Stimulated activated CD4-positive, alpha-beta T cell treated with anti-CD3 and anti-CD28 coated beads, Interleukin-1b, Interleukin-23, amount 100 ng/mL, for 24 hours (primary cell): Measurements from ENCODE around the gene FGF10.

ENCODE experiments used
- DNase-seq, 4 experiments: peaks; one replicate each; pipeline ENCODE4 v3.0.0-alpha.2; 2020; ENCODE audit warnings: low read depth in 4 of 4, low spot score in 1 of 4

Gene FGF10

DNA sequence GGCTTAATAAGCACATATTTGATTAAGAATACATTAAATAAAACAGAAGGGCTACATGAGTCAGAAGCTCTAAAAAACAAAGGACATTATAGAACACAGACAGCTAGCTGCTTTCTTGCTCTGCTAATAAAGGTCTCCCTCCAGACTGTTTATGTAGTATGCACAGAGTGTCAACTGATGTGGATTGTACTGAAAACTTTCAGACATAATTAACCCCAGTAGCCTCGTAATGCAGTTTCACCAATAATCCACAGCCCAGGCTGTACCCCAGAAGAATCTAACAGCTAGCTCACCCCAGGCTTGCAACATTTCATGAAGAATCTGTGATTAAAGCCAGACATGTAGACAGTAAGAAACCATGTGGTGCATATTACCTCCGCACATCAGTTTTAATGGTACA is 30.8 kb downstream of the FGF10 start:
- no peak for DNase-seq

DNA sequence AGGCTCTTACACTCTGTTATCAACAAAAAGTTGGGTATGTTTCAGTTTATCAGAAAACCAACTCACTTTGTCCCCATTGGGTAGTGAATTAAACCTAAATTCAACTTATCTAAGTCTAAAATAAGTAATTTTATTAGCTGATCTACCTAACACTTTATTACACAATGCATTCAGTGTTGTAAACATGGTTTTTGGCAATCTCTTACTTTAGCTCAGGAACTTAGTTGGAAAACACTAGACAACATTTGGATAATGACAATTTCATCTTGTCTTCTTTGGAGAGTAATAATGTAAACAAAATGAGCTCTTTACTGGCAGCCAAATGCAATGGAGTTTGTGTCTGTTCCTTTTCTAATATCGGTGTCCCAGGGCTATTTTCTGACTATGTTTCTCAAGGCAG is 33.0 kb downstream of the FGF10 start:
- DNase-seq: no peak

DNA sequence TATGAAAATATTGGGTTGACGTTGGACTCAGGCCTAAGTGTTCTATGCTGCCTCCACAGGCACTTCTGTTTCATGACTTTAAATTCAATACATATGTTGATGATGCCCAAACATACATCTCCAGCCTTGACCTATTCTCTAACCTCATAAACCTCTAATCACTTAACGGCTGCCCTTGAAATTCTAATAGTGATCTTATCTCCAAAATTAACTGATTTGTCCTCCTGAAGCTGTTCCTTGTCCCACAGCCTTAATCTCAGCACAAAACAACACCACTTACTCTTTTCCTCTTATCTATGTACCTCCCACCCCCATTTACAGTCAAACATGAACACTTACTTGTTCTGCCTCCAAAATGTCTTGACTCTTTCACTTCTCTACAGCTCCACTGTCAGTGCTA is 43.3 kb downstream of the FGF10 start:
- DNase-seq: no peak

DNA sequence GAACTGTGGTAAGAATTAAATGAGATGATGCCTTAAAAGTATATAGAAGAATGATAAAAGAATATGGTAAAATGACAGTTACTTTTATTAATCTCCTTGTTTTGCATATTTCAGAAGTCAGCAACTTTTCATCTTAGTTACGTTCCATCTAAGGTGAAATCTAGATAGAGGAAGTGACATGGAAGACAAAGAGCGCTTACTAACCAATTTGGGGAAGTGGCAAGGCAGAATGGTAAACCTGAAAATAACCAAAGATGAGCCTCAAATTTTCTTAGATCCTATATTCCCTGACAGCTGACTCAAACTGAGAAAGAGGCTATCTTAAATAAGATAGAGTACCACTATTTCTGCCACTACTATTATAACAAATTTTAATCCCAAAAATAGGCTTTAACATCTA is 52.5 kb downstream of the FGF10 start:
- no peak for DNase-seq

DNA sequence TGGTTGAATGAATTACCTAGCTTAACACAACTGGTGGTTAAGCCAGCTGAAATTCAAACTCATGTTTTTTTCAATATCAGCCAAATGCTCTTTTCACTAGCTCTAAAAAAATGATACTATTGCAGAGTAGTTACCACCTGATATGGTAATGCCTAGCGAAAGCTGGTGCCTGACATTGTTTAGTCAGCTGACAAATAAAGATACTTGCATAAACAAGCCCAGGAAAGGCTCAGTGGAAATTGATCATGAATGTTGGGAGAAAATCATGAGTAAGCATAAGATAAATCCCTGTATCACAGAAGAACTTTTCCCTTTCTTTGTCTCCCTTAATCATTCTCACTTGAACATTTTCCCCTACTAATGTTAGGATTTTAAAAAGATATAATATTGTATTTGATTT is 54.6 kb downstream of the FGF10 start:
- no peak for DNase-seq

DNA sequence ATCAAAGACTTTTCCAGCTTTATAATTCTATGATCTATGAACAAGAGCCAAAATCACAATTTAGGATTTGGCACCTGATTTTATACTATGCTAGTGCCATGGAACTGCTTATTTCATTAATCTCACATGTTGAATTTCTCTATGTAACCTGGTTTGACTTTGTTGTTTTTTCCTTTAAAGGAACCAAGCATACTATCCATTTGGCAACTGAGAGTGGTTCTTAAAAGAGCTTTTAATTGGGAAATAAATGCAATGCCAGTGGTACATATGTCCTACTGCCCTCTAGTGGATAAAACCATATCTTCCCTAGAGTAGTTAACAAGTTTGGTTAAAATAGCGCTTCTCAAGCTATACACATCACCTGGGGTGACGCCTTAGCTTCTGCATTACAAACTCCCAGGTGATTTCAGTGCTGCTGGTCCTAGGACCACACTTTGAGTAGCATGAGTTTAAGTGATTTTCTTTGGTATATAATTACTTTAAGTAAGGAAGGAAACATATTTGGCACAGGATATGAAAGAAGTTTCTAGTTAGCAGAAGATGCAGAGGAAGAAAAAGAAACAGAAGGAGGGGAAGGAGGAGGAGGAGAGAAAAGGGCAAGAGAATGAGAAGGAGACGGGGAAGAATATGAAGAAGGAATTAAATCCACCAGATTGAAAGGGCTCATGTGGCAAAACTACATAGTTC is 56.8 kb downstream of the FGF10 start:
- no peak for DNase-seq

DNA sequence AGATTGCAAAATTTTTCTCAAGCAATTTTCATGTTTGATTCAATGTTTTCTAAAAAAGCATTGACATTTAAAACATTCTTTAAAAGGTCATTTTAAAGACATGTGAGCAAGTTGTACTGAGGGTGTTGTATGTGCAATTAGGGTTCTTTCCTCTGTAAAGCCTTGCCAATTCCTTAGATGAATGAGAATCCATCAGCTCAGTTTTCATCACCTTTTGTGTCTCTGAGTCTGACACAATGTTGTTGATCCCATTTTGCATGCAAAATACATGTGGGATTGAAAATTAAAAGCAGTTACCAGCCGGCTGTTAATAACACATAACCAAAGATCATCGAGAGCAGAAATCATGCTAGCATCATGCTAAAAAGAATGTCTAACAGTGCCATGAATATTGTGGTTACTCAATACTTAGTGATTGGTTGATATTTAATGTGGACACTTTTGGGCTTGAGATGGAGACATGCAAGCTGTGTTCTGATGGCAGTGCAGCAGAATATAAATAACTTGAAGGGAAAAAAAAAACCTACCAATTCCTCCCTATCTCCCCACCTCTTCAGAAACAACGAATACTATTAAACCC is 57.7 kb downstream of the FGF10 start:
- no peak for DNase-seq

DNA sequence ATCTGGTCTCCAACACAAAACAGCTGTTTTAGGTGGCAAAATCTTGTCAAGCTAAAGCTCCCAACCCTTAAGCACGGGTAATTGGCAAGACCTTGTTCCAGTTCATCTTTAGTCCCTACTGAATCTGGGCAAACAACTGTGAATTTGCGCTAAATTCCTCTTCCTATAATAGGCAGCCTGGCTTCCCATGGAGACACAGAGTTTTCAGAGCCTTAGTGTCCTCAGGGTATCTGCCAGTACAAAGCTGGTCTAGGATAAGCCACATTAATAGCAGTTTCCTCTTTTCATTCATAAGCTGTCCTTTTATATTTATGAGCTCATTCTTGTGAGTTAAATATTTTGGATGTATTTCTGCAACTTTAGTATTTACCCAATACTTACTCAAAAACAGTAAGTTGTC is 59.5 kb downstream of the FGF10 start:
- no peak for DNase-seq

DNA sequence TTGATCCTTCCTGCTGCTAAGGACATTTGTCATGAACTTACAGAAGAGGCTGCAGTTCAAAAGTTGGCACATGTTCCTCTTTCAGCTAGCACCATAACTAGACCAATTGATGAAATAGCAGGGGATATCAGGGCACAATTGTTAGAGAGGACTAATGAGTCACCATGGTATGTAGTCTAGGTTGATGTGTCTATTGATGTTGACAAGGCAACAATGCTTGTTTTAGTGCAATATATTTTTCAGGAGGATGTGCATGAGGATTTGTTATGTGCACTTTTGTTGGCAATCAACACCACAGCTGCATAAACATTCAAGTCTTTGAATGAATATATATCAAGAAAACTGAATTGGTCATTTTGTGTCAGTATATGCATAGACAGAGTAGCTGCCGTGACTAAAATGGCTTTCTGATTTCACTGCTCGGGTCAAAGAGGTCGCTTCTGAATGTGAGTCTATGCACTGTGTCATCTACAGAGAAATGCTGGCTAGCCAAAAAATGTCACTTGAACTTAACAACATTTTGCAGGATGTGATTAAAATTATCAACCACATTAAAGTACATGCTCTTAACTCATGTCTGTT is 68.0 kb downstream of the FGF10 start:
- DNase-seq: no peak

DNA sequence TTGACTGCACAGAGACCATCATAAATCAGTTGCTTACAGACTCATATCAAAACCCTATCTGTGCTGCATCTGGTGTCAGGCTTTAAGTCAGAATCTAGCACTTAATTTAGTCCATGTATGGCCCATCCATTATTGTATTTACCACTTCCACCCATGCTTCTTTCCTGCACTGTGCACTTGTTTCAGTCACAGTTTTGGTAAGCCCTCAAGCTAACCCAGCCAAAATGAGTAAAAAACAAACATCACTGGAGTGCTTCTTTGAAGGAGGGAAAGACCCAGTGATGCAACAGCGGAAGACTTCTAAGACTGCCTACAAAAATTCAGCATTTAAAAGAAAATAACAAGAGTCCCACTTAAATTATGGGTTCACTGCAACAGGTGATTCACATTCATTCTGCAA is 69.0 kb downstream of the FGF10 start:
- no peak for DNase-seq

DNA sequence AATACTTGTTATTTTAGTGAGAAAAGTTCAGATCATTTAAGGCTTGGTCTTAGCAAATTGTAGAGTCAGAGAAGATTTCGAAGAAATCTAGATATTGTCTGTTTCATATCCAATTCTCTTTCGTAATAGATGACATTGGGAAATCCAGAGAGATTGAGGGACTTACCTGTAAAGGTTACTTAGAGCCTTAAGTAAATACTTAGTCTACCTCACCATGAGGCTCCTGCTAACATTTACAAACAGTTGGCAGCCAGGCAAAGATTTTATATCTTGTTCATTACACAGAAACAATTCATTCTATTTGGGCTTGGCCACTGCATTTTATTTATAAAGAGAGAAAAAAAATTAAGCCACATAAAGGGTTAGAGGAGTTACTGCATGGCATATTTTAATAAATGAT is 70.3 kb downstream of the FGF10 start:
- DNase-seq: no peak

DNA sequence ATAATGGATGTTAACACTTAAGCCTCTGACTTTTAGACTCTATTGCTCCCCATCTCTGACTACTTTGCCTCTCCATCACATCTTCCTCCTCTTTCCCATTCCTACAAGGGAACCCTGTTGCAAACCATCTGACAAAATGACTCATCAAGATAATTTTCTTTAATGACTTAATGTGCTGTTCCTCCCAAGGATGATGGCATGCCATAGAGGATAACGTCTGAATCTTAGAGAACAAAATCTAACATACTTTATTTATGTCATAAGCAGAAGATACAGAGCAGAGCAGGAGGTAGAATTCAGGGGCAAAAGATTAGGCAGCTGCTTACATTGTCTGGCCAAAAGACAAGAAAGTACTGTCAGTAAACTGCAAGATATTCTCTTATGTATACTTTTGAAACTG is 76.8 kb downstream of the FGF10 start:
- DNase-seq: no peak

DNA sequence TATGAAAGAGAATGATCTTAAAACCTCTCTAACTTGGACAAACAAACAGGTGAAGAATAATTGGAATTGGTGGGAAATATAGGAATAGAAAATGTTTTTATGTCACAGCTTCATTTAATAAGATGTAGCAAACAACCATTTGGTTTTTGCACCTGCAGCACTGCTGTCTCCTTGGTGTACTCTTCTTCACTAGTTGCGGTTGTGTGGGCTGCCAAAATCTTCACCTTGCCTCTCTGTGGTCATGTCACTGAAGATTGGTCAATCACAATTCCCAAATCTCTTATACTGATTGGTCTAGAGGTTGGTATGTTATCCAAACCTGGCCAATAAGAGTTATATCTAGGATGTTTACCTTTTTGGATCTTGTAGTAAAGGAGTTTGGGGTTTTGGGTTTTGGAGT is 88.7 kb downstream of the FGF10 start:
- no peak for DNase-seq

DNA sequence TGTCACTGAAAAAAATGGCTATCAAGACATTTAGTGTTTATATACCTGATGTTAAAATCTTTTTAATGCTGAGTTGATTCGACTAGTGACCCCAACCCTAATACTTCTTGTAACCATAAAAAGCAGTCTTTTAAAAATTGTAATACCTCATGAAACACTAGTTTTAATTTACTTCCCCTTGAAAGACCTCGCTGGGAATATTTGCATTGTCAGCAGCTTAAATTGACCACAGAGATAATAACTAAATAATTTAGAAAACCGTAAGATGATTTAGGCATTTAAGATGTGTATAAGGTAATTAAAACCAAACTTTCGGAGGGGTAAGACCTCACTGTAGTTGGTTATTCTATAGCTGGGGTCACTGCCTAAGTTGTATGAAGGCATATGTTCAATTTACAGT is 89.8 kb downstream of the FGF10 start:
- no peak for DNase-seq

DNA sequence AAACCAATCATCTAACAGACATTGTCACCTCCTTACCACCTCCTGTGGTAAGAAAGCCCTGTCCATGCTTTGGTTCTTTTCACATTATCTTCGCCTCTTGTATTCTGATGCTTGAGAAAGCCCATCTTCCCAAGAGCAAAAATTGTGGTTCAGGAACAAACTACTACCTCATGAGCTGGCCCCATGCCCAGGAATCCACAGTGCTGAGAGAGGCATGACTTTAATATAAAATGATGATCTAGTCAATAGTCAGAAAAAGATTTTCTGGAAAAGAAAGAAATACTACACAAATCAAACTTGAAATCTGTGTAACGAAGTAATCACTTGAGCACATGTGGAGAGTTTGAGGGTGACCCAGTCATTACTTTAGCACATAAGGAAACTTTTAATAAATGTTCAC is 94.7 kb downstream of the FGF10 start:
- no peak for DNase-seq

DNA sequence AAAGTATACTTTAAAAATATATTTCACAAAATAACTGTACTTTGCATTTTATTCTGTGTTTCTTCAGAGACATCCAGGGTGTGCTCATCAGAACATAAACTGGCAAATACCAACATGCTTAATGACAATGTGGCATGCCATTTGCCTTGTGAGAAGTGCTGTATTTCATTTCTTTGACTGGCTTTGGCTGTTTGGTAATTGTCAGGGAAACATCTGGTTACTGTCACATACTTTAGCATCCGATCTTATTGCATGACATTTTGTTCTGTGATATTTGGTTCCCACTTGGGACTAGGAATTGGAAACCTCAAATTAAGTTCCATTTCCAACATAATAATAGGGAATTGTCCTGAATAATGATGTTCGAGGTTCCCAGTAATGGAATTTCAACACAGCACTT is 96.5 kb downstream of the FGF10 start:
- DNase-seq: no peak

DNA sequence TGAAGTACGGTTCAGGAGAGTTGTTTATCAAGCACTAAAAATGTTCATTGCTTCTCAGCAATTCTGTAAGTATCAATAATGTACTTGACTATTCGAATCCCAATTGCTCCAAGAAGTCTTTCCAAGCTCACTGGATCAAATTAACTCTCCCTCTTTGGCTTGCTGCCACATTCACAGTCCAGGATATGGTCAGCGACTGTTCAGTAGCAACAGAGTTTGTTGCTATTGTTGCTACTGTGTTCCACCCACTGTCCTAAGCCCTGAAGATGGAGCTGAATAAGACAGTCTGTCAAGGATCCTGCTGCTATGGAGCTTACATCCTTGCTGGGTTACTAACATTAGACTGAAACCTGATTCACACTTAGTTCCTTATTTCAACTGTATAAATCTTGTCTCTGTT is 110.8 kb downstream of the FGF10 start:
- DNase-seq: no peak

DNA sequence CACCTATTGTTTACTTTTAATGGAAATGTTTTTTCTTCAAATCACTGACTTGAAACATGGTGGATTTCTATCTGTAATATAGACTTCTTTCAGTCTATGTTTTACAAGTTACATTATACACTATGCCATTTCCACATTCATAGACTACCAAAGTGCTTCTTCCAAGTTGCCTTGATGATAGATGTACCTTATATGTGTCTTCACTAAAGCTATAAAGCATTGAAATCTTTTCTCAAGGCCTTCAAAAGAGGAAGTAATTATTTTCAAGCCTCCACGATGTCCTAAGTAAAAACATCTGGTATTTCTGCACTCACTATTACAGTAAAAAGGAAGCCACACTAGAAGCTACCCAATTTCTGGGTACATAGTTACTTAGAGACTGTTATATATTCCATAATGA is 113.3 kb downstream of the FGF10 start:
- no peak for DNase-seq

DNA sequence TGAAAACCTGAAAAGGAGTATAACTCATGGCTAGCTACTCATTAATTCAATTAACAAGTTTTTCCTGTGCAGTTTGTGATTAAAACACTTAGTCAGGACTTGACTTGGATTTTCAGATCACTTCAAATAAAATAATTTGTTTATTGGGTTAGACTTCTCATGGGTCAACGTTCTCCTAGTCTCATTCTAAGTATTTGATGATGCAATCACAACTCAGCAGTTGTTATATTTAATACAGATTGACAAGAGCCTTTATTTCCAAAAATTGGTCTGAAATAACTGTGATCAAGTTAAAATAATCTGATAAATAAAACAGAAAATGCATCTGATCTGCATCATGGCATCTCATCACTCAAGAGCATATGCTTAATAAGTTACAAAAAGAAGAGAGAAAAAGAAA is 113.9 kb downstream of the FGF10 start:
- DNase-seq: no peak

DNA sequence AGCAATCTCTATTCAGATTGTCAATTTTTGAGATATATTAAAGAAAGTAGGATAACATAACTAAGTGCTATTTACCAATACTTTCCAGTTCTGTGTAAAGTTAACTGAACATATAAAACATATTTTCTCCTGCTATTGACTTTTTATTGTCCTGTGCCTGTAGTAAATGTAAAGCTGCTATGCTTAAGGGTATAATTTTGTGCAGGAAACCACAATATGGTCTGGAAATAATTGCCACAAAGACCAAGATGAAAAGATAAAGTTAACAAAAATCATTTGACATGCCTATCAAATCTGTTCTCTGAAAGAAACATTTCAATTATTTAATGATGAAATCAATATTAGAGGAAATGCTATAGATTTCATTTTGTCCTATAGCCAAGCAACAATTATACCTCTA is 121.3 kb downstream of the FGF10 start:
- no peak for DNase-seq

DNA sequence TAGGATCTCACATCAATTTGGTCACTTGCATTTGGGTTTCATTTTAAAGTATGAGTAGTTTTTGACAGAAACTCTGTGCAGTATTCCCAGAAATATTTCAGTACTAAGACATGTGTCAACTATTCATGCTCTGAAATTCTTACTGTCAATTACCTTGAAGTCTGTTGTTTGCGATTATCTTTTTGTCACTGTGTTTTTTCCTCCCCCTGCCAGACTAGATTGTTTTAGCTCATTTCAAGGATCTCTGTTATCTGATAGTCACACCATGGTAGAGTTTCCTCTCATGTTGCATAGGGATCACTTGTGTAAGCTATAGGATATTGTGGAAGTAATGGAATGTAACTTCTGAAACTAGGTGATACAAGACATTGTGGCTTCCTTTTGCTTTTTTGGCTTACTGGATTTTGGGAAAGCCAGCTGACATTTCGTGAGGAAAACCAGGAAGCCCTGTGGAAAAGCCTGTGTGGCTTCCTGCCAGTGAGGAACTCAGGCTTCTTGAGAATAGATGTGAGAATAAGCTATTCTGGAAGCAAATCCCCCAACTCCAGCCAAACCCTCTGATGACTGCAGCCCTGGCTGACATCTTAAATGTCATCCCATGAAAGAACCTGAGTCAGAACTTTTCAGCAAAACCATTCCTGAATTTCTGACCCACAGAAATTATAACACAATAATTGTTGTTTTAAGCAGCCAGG is 122.2 kb downstream of the FGF10 start:
- DNase-seq: no peak

DNA sequence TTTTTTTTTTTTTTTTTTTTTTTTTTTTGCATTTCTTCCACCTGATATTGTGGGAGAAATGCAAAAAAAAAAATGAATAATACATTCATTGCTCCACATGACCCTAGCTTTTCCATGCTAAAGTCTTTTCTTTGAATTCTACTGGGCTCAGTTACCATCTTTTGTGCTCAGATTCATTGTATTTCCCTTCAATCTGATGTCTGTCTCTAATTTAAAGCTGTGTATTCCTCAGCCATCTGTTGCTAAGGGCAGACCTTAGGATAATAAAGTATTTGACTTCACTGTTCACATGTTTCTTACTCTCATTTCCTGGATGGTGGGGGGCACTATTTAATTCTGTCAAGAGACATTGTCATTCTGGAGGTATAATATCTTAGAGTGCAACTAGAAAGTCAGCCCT is 123.5 kb downstream of the FGF10 start:
- DNase-seq: no peak

DNA sequence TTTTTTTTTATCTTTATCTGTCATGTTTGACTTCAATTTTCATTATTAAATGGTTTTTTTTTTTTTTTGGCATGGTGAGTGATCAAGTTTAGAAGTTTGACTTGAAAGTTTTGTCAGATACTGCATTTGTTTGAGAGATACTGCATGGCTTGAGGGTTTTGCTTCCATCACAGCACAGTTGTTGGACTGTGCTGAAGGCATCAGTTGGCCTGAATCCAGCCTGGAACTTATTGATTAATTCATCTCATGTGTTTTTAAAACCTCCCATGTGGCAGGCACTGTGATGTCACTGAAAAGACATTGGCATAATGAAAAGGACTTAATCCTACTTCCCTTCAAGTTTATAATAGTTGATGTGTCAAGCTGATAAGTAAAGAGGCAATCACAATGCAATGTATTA is 128.4 kb downstream of the FGF10 start:
- DNase-seq: no peak
